Pancreas (tissue), 10 donors: Measurements from ENCODE around the gene TC2N. TPM values are rescaled to one million over a fixed set of nuclear protein-coding genes. Genes with fewer than 3 reads are reported as not detected.
"Not testable (repeated sequence)": the region's sequence is repeated elsewhere in the genome, so short reads cannot be mapped to it uniquely, and the experiment has no call there.

Experiments used
- ATAC-seq, 4 donors: fragments of 200-7000 bp; cut with Tn5 transposase; one replicate each; pipeline versions ENCODE4 v1.8.0 to v1.9.1; 2020; ENCODE audit warnings: mild to moderate bottlenecking in 4 of 4, moderate library complexity in 4 of 4
- DNase-seq, 6 donors: peaks; one replicate each; pipeline ENCODE4 v3.0.0-alpha.2; 2020
- FAIRE-seq: peaks from 2 replicates; lab custom pipeline; 2012; peaks lifted over from hg19 to GRCh38; lab: Jason Lieb, UNC
- H3K27ac ChIP-seq, 4 donors: fragments of 200-600 bp; sonication (generic); 1 replicate in 3 of 4; 2 replicates in 1 of 4; pipeline versions ENCODE4 v1.5.0 to v1.8.0; 2020
- H3K27me3 ChIP-seq, 4 donors: fragments of 200-600 bp; one replicate each; pipeline ENCODE4 v1.8.0; 2021
- H3K36me3 ChIP-seq, 3 donors: fragments of 200-600 bp; sonication (generic) in 1 of 3; one replicate each; pipeline versions ENCODE4 v1.5.0 to v1.8.0; 2020 to 2021
- H3K4me1 ChIP-seq, 3 donors: fragments of 200-600 bp; one replicate each; pipeline ENCODE4 v1.8.0; 2021
- H3K4me3 ChIP-seq, 4 donors: fragments of 200-600 bp; sonication (generic) in 2 of 4; one replicate each; pipeline versions ENCODE4 v1.5.0 to v1.8.0; 2020 to 2021
- H3K9me3 ChIP-seq, 4 donors: fragments of 200-600 bp; one replicate each; pipeline ENCODE4 v1.8.0; 2021
- CTCF ChIP-seq, 4 donors: fragments of 200-600 bp; sonication (generic) in 3 of 4; IDR thresholded peaks; one replicate each; pipeline versions ENCODE4 v1.5.0 to v1.8.0; 2021; ENCODE audit warnings: antibody characterized with exemption in 4 of 4
- WGBS, 2 donors: extraction: QIAGEN DNeasy Blood & Tissue Kit; methylation state at CpG; one replicate each; pipeline ENCODE4 v1.1.7; 2013; 5-methylcytosine and 5-hydroxymethylcytosine counted together
- intact Hi-C, 3 donors: fragments of 100-400 bp; cut with DNase I; formaldehyde crosslinking; loops; one replicate each; pipeline versions ENCODE4 v1.11.1 to v1.14.2; 2022
- polyA plus RNA-seq, 2 donors: library from polyadenylated mRNA; stranded (reverse); fragments of 200-250 nt; gene quantifications; one replicate each; pipeline ENCODE4 v1.2.3, GENCODE V29; 2013
- total RNA-seq, 6 donors: library from RNA; stranded (reverse); fragmentation: NEBNext Ultra II Directional in 4 of 6; extraction: Animal tissue kit (Norgen Biotek cat#: 25700) in 4 of 6; gene quantifications; one replicate each; pipeline versions ENCODE4 v1.2.1 to v1.2.4, GENCODE V29; 2021 to 2023
- donor health status: healthy with polysubstance abuse.
- donor health status: DM: no; HTN: no; CAD: no; lungs with moderate emphysema.
- donor health status: DM: no; HTN: no; CAD: no.
- donor health status: control.
- donor health status: control.
- donor health status: Bipolar disorder and iron deficiency.
- donor health status: DM: yes; HTN: yes; CAD: no.
- donor health status: DM: no; HTN: no; CAD: no.
- donor health status: DM: no; HTN: no; CAD: no.
- donor health status: DM: yes; HTN: yes; CAD: no.

The TC2N gene
- total and polyA plus RNA-seq, 8 donors = 23.9 to 215 (median 112) TPM

GRCh38 chr14:91845652-91846051 lies 21.7 kb downstream of the TC2N start:
- 88 to 89% methylated on average over 2 of the region's 2 CpGs for WGBS, 2 donors
- intact Hi-C loops = no loop called here
- H3K4me1 ChIP-seq = no peaks in the 10 kb centered on the region
- FAIRE-seq (no peak), DNase-seq (no peak), ATAC-seq (no peak)
- TF ChIP-seq CTCF (IDR thresholded peaks at IDR 0.05) = no peak
- no peak overlapping the region for H3K27ac ChIP-seq
- H3K27me3 ChIP-seq = no peaks in the 10 kb centered on the region
- H3K9me3 ChIP-seq = no peaks in the 10 kb centered on the region
- no peak overlapping the region for H3K4me3 ChIP-seq
- H3K36me3 ChIP-seq = no peaks in the 10 kb centered on the region

GRCh38 chr14:91845056-91845455 lies 22.3 kb downstream of the TC2N start:
- H3K27me3 ChIP-seq, DNase-seq, ATAC-seq, H3K9me3 ChIP-seq, H3K27ac ChIP-seq, intact Hi-C loops, H3K36me3 ChIP-seq, FAIRE-seq, H3K4me3 ChIP-seq, H3K4me1 ChIP-seq: not testable (repeated sequence)
- 90 to 97% methylated on average over 8 of the region's 8 CpGs for WGBS, 2 donors

GRCh38 chr14:91844029-91844428 lies 23.3 kb downstream of the TC2N start:
- H3K4me1 ChIP-seq = no peaks in the 10 kb centered on the region
- WGBS, 2 donors = 77% methylated on average over 4 of the region's 4 CpGs
- no peaks in the 10 kb centered on the region for H3K36me3 ChIP-seq
- no peak for DNase-seq
- H3K9me3 ChIP-seq = no peaks in the 10 kb centered on the region
- H3K4me3 ChIP-seq = no peak overlapping the region
- no peaks in the 10 kb centered on the region for H3K27me3 ChIP-seq
- intact Hi-C loops = no loop called here
- no peak overlapping the region for H3K27ac ChIP-seq
- no peak for TF ChIP-seq CTCF (IDR thresholded peaks at IDR 0.05)
- no peak for FAIRE-seq
- ATAC-seq = no peak

- FAIRE-seq = no peak
- no peaks in the 10 kb centered on the region for H3K36me3 ChIP-seq
Observed at GRCh38 chr14:91843437-91843836, 23.9 kb downstream of the TC2N start.

GRCh38 chr14:91841065-91841464 lies 26.3 kb downstream of the TC2N start:
- Histone ChIP-seq H3K27ac (no peak overlapping the region), H3K36me3 (no peaks in the 10 kb centered on the region), H3K4me1 (peaks cover 5 to 9% (median 9%) of the 10 kb centered on the region in 3 donors), H3K4me3 (no peak overlapping the region), H3K9me3 (no peaks in the 10 kb centered on the region), H3K27me3 (no peaks in the 10 kb centered on the region)
- no peak for FAIRE-seq
- no peak for DNase-seq
- no peak for TF ChIP-seq CTCF (IDR thresholded peaks at IDR 0.05)
- intact Hi-C loops = no loop called here
- no peak for ATAC-seq

More at GRCh38 chr14:91843437-91843836, 23.9 kb downstream of the TC2N start:
- H3K4me1 ChIP-seq = no peaks in the 10 kb centered on the region
- TF ChIP-seq CTCF (IDR thresholded peaks at IDR 0.05) = no peak
- intact Hi-C loops = no loop called here
- ATAC-seq (no peak), DNase-seq (no peak)
- H3K9me3 ChIP-seq = no peaks in the 10 kb centered on the region
- H3K27ac ChIP-seq = no peak overlapping the region
- H3K27me3 ChIP-seq = no peaks in the 10 kb centered on the region
- H3K4me3 ChIP-seq = no peak overlapping the region
- WGBS, 2 donors = 83 to 84% methylated on average over 4 of the region's 4 CpGs
